Keratinocyte (primary cell): ENCODE measurements around the gene HYAL3. TPM values are rescaled to one million over a fixed set of nuclear protein-coding genes. Genes with fewer than 3 reads are reported as not detected.

Experiments
- DNase-seq: peaks from one replicate; pipeline ENCODE4 v3.0.0-alpha.2; 2011; ENCODE audit warnings: low read depth, missing footprints, low spot score
- FAIRE-seq: peaks from 2 replicates; lab custom pipeline; 2011; peaks lifted over from hg19 to GRCh38; lab: Jason Lieb, UNC
- H2AFZ ChIP-seq: 2 replicates; pipeline ENCODE4 v1.6.0; 2012; ENCODE audit warnings: low read length, control low read depth, inconsistent platforms; ENCODE audit not compliant: control insufficient read depth
- H3K27ac ChIP-seq: 2 replicates; pipeline ENCODE4 v1.5.1; 2011; ENCODE audit warnings: low read length; ENCODE audit not compliant: control insufficient read depth, insufficient read depth
- H3K27me3 ChIP-seq: 3 replicates; pipeline ENCODE4 v1.6.0; 2011; ENCODE audit warnings: low read length; ENCODE audit not compliant: control insufficient read depth, insufficient read depth; ENCODE audit errors: extremely low read depth
- H3K36me3 ChIP-seq, 2 experiments: 2 replicates in 1 of 2; 3 replicates in 1 of 2; pipeline ENCODE4 v1.5.1; 2011; ENCODE audit warnings: low read length in 2 of 2, mild to moderate bottlenecking in 1 of 2; ENCODE audit not compliant: control insufficient read depth in 2 of 2, insufficient read depth in 2 of 2; ENCODE audit errors: extremely low read depth in 1 of 2
- H3K4me1 ChIP-seq: 3 replicates; pipeline ENCODE4 v1.5.1; 2011; ENCODE audit warnings: low read length; ENCODE audit not compliant: control insufficient read depth, insufficient read depth; ENCODE audit errors: extremely low read depth
- H3K4me2 ChIP-seq: 3 replicates; pipeline ENCODE4 v1.6.0; 2011; ENCODE audit warnings: low read depth, low read length; ENCODE audit not compliant: control insufficient read depth, insufficient read depth; ENCODE audit errors: extremely low read depth
- H3K4me3 ChIP-seq, 3 experiments: fragments of 200-600 bp in 1 of 3; sonication (generic) in 1 of 3; 2 replicates in 2 of 3; 3 replicates in 1 of 3; pipeline ENCODE4 v1.5.1; 2011 to 2016; ENCODE audit warnings: low read length in 3 of 3, mild to moderate bottlenecking in 3 of 3, control low read depth in 2 of 3, inconsistent platforms in 1 of 3, low read depth in 1 of 3, mixed read lengths in 1 of 3, mixed run types in 1 of 3, moderate library complexity in 1 of 3; ENCODE audit not compliant: control insufficient read depth in 2 of 3, insufficient read depth in 2 of 3; ENCODE audit errors: extremely low read depth in 1 of 3
- H3K79me2 ChIP-seq: 2 replicates; pipeline ENCODE4 v1.6.0; 2012; ENCODE audit warnings: low read length; ENCODE audit not compliant: control insufficient read depth, insufficient read depth
- H3K9ac ChIP-seq: 3 replicates; pipeline ENCODE4 v1.6.0; 2011; ENCODE audit warnings: low read length; ENCODE audit not compliant: control insufficient read depth, insufficient read depth; ENCODE audit errors: extremely low read depth
- H3K9me1 ChIP-seq: 3 replicates; pipeline ENCODE4 v1.6.0; 2011; ENCODE audit warnings: low read length; ENCODE audit not compliant: control insufficient read depth, insufficient read depth; ENCODE audit errors: extremely low read depth
- H3K9me3 ChIP-seq: 2 replicates; pipeline ENCODE4 v1.5.1; 2012; ENCODE audit warnings: low read depth, low read length; ENCODE audit not compliant: control insufficient read depth
- H4K20me1 ChIP-seq: 3 replicates; pipeline ENCODE4 v1.6.0; 2011; ENCODE audit warnings: low read length; ENCODE audit not compliant: control insufficient read depth, insufficient read depth; ENCODE audit errors: extremely low read depth
- CTCF ChIP-seq, 3 experiments: IDR thresholded peaks in 1 of 3; conservative IDR thresholded peaks in 1 of 3; optimal IDR thresholded peaks in 1 of 3; 2 replicates in 2 of 3; 3 replicates in 1 of 3; pipeline versions ENCODE3 to v1.5.1; 2011; ENCODE audit warnings: low read length in 3 of 3, mild to moderate bottlenecking in 3 of 3, moderate library complexity in 2 of 3, control low read depth in 1 of 3, inconsistent platforms in 1 of 3; ENCODE audit not compliant: insufficient read depth in 2 of 3; ENCODE audit errors: extremely low read depth in 1 of 3
- EZH2 ChIP-seq: IDR thresholded peaks from one replicate; pipeline ENCODE4 v1.6.1; 2012; ENCODE audit warnings: inconsistent platforms, mild to moderate bottlenecking, low read length, moderate library complexity
- dilution Hi-C: fragments of 300-500 bp; cut with MboI; formaldehyde crosslinking; loops from one replicate; pipeline ENCODE4 v1.7.0; 2020; ENCODE audit warnings: low sequenced_read_pairs; ENCODE audit not compliant: extremely low pct_ligation_motif_present
- polyA plus RNA-seq, 5 experiments: library from polyadenylated mRNA; depleted of rRNA in 3 of 5; stranded (reverse) in 3 of 5; stranded (forward) in 1 of 5; unstranded in 1 of 5; fragments of >200 nt; gene quantifications; 1 replicate in 1 of 5; 2 replicates in 3 of 5; 3 replicates in 1 of 5; pipeline versions ENCODE4 v1.2.1 to v1.2.3, GENCODE V29; 2011 to 2012; ENCODE audit warnings: missing spikeins in 2 of 5, low read depth in 1 of 5, low replicate concordance in 1 of 5

Gene HYAL3
- polyA plus RNA-seq, 1 donor (not counting 4 experiments of a cell fraction or from before 2014, with no cell fraction given): 6.6 TPM

DNA sequence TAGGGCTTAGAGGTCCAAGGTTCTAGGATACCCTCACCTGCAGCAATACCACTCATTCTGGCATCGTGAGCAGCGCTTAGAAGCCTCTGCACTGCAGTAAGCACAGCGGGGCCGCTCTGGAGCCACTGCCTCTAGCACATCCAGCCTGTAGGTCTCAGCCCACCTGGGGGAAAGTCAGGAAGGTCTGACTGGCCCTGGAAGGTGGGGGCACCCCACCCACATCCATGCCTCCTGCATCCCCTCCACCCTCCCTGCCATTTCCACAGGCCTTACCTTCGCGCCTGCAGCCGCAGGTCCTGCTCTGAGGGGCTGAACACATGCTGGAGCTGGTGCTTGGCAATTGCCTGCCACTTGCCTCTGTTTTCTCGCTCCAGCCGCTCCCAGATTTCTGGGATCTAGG is 42.3 kb upstream of the HYAL3 start:
- H4K20me1 ChIP-seq: no peaks in the 10 kb centered on the region
- TF ChIP-seq EZH2: no peak
- TF ChIP-seq CTCF (optimal IDR thresholded peaks at IDR 0.05 in 1 of 3, IDR thresholded peaks at IDR 0.05 in 1 of 3, conservative IDR thresholded peaks at IDR 0.05 in 1 of 3; ENCODE audit: extremely low read depth in 1 of 3, insufficient read depth in 2 of 3, low read length in 3 of 3): no peak
- no peak for FAIRE-seq
- H3K4me1 ChIP-seq: peaks cover 36% of the 10 kb centered on the region
- DNase-seq: no peak
- no peak overlapping the region for H3K4me2 ChIP-seq
- dilution Hi-C loops: no loop called here
- H3K4me3 ChIP-seq: no peak overlapping the region
- H3K36me3 ChIP-seq: no peaks in the 10 kb centered on the region
- no peak overlapping the region for H3K9ac ChIP-seq
- H3K79me2 ChIP-seq: peaks cover 10% of the 10 kb centered on the region
- H3K9me3 ChIP-seq: no peaks in the 10 kb centered on the region
- H3K27ac ChIP-seq: no peak overlapping the region
- no peaks in the 10 kb centered on the region for H3K27me3 ChIP-seq
- H3K9me1 ChIP-seq: no peaks in the 10 kb centered on the region
- H2AFZ ChIP-seq: no peak overlapping the region

GRCh38 chr3:50340448-50341329 is 41.5 kb upstream of the HYAL3 start, which contains the start of gene RASSF1:
TSS of gene RASSF1 (minus strand) at chr3:50340836. CDS start at chr3:50340805, 31 bp downstream.
- dilution Hi-C loops: no loop called here
- peaks cover 39% of the 10 kb centered on the region for H3K4me1 ChIP-seq
- FAIRE-seq (no peak), DNase-seq (no peak)
- peak within 1 kb of the TSS; percentile 44 to 74 (median 69) for H3K4me3 ChIP-seq
- no peaks in the 10 kb centered on the region for H3K9me1 ChIP-seq
- peak within 1 kb of the TSS; percentile 61 for H3K27ac ChIP-seq
- H4K20me1 ChIP-seq: no peaks in the 10 kb centered on the region
- H3K79me2 ChIP-seq: peaks cover 18% of the 10 kb centered on the region
- peak within 1 kb of the TSS; percentile 82 for H2AFZ ChIP-seq
- H3K27me3 ChIP-seq: no peaks in the 10 kb centered on the region
- H3K9me3 ChIP-seq: no peaks in the 10 kb centered on the region
- no peak for TF ChIP-seq EZH2
- peak within 1 kb of the TSS; percentile 92 for H3K4me2 ChIP-seq
- H3K9ac ChIP-seq: peak within 1 kb of the TSS; percentile 71
- no peaks in the 10 kb centered on the region for H3K36me3 ChIP-seq
